Measurements from ENCODE around the gene BRMS1.
"Not testable (repeated sequence)": the region's sequence is repeated elsewhere in the genome, so short reads cannot be mapped to it uniquely, and the experiment has no call there.

Gene BRMS1

DNA sequence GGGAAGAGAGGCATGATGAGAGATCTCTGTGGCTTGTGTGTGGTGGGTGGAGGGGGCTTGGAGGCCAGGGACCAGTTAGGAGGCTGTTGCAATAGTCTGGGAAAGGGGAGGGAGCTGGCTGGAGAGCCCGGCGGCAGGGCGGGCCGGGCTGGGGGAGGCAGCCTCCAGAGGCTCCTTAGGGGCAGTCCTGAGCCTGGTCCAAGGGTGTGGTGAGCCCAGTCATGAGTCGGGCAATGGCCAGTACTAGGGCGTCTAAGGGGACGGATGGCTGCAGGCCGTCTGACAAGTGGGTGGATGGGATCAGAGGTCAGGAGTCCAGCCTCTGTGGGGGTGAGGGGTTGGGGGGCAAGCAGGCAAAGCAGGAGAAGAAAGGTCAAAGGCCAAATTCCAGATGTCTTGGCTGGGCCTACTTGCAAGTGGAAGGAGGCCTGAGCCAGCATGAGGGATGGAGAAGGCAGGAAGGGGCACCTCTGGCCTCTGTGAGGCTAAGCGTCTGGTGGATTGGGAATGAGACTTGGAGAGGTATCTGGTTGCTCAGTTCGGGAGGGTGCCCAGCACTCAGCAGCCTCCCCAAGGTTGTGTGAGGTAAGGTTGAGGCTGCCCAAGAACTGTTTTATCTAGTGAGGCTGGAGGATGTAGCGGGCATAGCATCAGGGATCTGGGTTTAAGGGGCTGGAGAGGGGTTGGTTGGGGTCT is 22.0 kb downstream of the BRMS1 start:
- no peak overlapping the region for H3K4me3 ChIP-seq (ENCODE audit: low read length)
- no peak for DNase-seq (ENCODE audit: low read depth)
- no peak for TF ChIP-seq CTCF (conservative IDR thresholded peaks at IDR 0.05; ENCODE audit: low read depth, low read length)

- DNase-seq (ENCODE audit: low read depth): no peak
- H3K4me3 ChIP-seq (ENCODE audit: low read length): no peak overlapping the region
- no peak for TF ChIP-seq CTCF (conservative IDR thresholded peaks at IDR 0.05; ENCODE audit: low read depth, low read length)
These were observed 23.3 kb downstream of the BRMS1 start for GRCh38 chr11:66321606-66322005.

DNA sequence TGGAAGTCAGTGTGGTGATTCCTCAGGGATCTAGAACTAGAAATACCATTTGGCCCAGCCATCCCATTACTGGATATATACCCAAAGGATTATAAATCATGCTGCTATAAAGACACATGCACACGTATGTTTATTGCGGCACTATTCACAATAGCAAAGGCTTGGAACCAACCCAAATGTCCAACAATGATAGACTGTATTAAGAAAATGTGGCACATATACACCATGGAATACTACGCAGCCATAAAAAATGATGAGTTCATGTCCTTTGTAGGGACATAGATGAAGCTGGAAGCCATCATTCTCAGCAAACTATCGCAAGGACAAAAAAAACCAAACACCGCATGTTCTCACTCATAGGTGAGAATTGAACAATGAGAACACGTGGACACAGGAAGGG is 24.2 kb downstream of the BRMS1 start:
- not testable (repeated sequence) for H3K4me3 ChIP-seq (ENCODE audit: low read length); DNase-seq (ENCODE audit: low read depth)

GRCh38 chr11:66320289-66320688 is 24.6 kb downstream of the BRMS1 start:
- not testable (repeated sequence) for DNase-seq (ENCODE audit: low read depth); H3K4me3 ChIP-seq (ENCODE audit: low read length)

DNA sequence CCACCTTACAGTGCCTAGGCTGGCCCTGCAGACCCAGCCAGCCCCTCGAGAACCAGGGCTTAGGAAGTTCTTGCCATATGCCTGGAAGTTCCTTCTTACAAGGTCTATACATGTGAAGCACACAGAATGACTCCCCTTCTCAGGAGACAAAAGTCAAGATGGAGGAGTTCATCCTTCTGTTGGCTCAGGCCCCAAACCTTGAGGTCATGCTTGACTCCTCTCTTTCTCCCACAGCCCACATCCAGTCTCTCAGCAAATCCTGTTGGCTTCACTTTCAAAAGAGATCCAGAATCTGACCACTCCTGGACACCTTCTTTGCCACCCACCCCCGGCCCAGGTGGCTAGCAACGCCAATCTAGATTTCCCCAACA is 26.3 kb downstream of the BRMS1 start:
- TF ChIP-seq CTCF (conservative IDR thresholded peaks at IDR 0.05; ENCODE audit: low read depth, low read length): no peak
- no peak overlapping the region for H3K4me3 ChIP-seq (ENCODE audit: low read length)
- DNase-seq (ENCODE audit: low read depth): no peak

DNA sequence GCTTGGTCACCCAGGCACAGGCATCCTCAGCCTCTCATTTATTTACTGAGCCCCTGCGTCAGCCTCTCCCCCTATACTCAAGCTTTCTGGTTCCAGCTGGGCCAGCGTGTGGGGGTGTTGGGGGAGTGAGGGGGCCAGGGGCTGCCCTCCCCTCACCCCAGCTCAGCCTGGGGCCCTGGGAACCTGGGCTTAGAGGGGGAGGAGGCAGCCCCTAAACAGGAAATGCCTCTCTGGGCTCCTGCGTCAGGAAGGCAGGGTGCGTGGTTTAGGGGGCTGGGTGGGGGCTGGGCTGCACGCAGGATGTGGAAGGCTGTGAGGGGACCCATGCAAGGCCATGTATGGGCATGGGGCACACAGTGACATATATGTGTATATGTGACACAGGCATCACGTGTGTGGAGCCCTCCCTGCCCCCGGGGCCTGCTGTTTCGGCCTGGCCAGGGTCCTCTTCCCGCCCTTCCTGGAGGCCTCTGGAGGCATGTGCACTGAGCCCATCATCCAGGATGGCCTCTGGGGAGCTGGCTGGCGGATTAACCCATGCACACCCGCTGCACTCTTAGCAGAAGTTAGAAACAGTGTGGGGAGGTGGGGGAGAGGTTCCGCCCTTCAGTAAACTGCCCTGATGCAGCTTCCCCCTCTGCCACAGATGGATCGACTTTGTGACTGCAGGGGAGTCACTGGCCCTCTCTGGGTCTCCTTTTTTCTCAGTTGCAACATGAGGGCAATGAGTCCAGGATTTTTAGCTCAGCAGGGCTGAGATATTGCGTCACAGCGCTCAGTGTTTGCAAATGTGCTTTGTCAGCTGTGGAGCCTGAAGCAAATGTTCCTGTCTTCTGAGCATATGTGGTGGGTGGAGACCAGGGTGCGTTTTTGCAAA is 26.9 kb downstream of the BRMS1 start:
- no peak for TF ChIP-seq CTCF (conservative IDR thresholded peaks at IDR 0.05; ENCODE audit: low read depth, low read length)
- no peak for DNase-seq (ENCODE audit: low read depth)
- no peak overlapping the region for H3K4me3 ChIP-seq (ENCODE audit: low read length)

DNA sequence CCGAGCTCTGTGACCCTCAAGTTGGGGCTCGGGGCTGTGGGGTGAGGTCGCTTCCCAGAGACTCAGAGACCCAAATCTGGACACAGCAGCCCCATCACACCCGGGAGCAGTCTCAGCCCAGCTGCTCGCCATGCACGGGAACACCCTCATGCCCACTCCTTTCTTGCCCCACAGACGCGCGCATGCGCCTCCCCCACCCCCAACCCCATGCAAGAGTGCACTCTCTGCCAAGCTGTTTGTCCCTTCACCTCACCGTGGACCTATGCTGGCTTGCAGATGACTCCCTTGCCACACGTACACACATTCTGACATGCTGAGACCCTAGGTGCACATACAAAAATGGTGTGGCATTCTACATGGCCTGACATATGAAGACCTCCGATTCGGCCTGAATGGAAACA is 27.6 kb downstream of the BRMS1 start:
- no peak for TF ChIP-seq CTCF (conservative IDR thresholded peaks at IDR 0.05; ENCODE audit: low read depth, low read length)
- H3K4me3 ChIP-seq (ENCODE audit: low read length): no peak overlapping the region
- DNase-seq (ENCODE audit: low read depth): no peak

GRCh38 chr11:66316849-66317251 is 28.1 kb downstream of the BRMS1 start, which contains the start of gene CD248:
TSS of gene CD248 (minus strand) at chr11:66317044. CDS start at chr11:66317027, 17 bp downstream.
- DNase-seq (ENCODE audit: low read depth): no peak
- no peak for TF ChIP-seq CTCF (conservative IDR thresholded peaks at IDR 0.05; ENCODE audit: low read depth, low read length)
- no peak within 1 kb of the TSS for H3K4me3 ChIP-seq (ENCODE audit: low read length)
